ENCODE data around the gene ARFIP2.

ARFIP2 gene

DNA sequence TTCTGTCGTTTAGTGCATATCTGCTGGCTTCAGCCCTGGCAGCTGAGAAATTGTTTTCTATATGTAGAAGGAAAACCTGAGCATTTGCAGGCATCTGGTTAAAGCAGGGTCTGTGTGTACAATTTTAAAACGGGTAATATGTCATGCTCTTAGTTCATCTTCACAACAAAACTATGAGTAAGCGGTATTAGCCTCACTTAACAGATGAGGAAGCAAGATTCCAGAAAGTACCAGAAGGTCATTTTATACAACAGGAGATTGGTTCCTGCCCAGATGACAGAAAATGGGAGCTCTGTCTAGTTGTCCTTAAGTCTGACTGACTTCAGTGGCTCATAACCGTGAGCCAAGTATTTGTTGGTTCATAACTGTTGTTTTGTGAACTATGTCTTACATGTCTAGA lies 1.3 kb upstream of the ARFIP2 start:
- DNase-seq (ENCODE audit: low spot score) = no peak

- no peak for DNase-seq (ENCODE audit: low spot score)
Measured at GRCh38 chr11:6481924-6482275, 769 bp upstream of the ARFIP2 start.

DNA sequence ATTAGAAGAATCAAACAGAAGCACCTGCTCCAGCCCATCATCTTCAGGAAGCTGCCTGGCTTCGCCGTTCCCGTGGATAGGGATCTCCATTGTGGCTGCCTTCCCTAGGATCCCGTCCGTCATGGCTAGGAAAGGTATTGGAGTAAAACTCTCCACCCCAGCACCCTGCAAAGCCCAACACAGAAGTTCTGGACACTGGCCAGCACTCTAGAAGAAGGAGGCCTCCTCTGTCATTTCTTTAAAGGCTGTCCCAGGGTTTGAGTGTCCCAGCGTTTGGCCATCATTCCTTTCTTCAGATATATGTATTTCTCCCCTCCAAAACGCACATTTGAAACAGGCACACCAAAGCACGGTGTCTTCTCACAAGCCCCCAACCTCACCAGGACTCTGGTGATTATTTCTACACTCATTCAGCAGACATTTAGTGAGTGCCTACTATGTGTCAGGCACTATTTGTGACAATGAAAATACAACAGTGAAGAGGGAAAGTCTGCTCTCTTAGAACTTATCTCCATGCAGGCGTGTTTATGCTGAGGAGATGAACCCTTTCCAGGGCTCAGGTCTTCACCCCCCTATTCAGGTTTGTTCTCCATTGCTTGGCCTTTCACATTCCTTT lies 724 bp downstream of the ARFIP2 start:
- no peak for DNase-seq (ENCODE audit: low spot score)

GRCh38 chr11:6476571-6476970 lies 4.6 kb downstream of the ARFIP2 start:
- DNase-seq (ENCODE audit: low spot score) = no peak

- no peak for DNase-seq (ENCODE audit: low spot score)
Measured at GRCh38 chr11:6475936-6476335, 5.2 kb downstream of the ARFIP2 start.

- no peak for DNase-seq (ENCODE audit: low spot score)
Measured at GRCh38 chr11:6474806-6475500, 6.2 kb downstream of the ARFIP2 start.

DNA sequence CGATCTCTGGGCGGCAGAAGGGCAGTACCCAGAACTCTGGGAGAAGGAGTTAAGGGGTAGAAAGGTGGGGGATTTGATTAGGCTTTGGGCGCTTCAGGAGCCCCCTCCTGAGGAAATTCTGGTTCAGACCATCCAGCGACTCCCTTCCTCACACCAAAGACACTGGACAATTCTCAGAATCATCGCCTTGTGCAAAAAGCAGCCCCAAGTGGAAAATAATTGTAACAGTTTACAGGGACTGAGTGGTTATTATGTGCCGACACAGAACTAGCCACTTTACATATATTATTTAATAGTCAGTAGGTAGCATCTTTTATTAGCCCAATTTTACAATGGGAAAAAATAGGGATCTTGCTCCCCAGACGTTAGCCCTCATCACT lies 6.7 kb downstream of the ARFIP2 start:
- no peak for DNase-seq (ENCODE audit: low spot score)

- DNase-seq (ENCODE audit: low spot score) = peak; percentile 71
Measured at GRCh38 chr11:6473451-6474412, 7.4 kb downstream of the ARFIP2 start, which contains the start of gene TRIM3. Gene TRIM3 (minus strand): TSS chr11:6473941. CDS start chr11:6465695, 8,246 bp downstream.

DNA sequence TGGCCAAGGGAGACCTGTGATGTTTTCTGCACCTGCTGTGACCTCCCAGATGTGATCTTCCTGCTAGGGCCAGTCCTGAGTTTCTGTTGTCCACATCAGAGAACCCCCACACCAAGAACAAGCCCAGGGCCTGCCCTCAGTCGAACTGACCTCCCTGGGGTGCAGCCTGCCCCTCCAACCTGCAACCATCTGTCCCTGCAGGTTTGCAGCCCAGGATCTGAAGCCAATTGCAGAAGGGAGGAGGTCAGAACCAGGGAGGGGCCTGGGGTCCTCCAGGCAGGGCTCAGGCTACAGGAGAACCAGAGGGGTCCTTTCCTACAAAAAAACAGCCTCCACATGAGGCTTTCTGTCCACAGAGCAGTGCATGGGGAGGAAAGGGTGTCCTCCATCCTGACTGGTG lies 8.2 kb downstream of the ARFIP2 start:
- no peak for DNase-seq (ENCODE audit: low spot score)

DNA sequence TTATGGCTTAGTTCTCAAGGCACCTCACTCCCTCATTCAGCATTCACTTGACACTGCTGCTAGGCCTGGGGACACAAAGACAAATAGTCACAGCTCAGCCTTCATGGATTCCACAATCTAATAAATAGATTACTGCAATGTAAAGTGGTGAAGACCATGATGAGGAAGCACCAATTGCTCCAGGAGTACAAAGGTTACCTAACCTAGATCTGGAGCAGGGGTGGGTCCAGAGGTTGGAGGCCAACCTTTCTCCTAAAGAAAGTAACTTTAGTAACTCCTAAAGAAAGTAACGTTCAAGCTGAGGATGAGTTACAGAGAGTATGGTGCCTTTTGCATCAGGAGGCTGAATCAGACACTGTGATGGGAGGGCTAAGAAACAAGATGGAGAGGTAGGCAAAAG lies 11.5 kb downstream of the ARFIP2 start:
- no peak for DNase-seq (ENCODE audit: low spot score)

DNA sequence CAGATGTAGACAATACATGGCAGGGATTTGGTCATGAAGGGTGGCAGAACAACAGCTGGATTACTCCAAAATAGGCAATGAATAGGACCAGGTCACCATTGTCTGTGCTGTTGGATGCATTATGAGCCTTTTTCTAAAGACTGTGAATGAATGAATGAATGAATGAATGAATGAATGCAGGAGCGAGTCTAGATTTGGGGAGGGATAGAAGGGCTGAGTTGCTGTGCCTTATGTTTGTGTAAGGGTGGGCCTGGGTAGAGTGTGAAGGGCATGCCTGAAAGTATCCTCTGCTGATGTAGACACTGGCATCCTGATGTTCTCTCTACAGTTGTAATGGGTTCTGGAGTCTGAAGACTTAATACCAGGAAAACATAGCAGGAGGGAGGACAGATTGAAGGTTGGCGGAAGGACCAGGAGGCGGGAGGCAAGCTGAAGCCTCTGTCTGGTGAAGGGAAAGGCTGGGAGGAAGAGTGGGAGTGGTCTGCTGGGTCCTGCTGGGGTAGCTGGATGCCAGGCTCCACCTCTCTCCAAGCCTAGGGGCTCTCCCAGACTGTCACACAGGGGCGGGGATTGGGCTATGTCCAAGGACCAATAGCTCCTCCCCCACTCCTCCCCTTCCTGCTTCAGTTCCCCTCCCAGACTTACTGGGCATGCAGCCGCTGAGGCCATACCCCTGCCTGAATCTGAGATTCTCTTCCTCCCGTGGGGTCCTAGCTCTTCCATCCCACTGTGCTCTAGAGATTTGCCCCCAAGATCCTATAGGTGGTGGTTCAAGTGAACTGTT lies 12.2 kb downstream of the ARFIP2 start:
- no peak for DNase-seq (ENCODE audit: low spot score)

- no peak for DNase-seq (ENCODE audit: low spot score)
Measured at GRCh38 chr11:6459099-6459450, 22.1 kb downstream of the ARFIP2 start.

DNA sequence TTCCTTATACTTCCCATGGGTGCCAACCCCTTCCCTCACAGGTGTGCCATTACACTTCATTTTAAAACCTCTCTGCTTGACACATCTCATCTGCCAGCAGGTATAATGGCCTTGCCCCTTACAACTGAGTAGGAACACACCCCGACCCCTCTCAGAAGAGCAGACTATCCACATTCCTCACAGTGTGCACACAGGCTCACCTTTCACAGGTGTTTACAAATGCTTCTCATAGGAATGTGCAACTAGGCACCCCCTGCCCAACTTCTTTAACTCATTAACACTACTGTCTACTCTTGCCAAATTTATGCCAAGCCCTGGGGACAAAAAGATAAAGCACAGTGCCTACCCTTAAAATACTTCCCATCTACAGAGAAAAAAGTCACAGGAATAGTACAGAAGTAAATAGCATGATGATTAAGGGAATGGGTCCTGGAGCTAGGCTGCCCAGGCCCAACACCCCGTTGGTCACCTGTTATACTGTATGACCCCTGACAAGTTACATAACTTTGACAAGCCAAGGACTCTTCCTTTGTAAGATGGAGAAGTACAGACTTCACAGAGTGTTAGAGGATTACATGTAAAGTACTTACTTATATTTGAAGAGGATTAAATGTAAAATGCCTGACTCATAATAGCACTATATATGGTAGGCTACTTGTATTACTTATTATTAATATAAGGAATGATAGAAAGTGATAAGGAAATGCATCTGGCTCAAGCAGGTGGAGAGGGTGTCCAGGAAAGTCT lies 22.6 kb downstream of the ARFIP2 start:
- no peak for DNase-seq (ENCODE audit: low spot score)

DNA sequence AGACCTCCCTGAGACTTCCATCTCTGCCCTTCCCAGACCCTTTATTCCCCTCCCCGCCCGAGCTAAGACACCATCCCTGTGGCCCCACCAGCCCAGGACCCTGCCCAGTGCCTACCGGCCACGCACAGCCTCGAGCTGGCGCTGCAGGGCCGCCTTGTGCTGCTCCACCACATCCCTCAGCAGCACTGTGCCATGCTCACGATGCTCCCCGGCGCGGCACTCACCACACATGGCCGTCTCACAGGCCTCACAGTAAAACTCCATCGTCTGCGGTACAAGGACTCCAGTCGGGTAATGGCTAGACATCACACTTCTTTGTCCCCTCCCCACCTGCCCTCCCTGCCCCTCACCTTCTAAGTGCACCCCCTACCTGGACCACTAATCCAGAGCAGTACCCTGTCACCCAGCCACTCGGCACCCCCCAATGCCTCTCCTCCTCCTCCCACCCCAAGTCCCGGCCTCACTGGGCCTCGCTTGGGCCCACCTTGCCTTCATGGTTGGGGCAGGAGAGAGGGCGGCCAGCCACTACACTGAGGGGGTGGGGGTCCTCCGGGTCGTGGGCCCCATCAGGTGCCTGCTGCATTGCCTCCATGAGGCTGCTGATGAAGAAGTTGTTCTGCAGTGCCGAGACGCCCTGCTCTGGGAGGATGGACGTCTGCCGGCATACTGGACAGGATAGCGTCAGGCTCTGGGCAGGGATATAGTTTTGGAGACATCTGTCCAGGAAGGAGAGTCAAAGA lies 23.4 kb downstream of the ARFIP2 start:
- DNase-seq (ENCODE audit: low spot score) = no peak

GRCh38 chr11:6456361-6457073 lies 24.6 kb downstream of the ARFIP2 start:
- DNase-seq (ENCODE audit: low spot score) = no peak

GRCh38 chr11:6455070-6455469 lies 26.1 kb downstream of the ARFIP2 start:
- no peak for DNase-seq (ENCODE audit: low spot score)

DNA sequence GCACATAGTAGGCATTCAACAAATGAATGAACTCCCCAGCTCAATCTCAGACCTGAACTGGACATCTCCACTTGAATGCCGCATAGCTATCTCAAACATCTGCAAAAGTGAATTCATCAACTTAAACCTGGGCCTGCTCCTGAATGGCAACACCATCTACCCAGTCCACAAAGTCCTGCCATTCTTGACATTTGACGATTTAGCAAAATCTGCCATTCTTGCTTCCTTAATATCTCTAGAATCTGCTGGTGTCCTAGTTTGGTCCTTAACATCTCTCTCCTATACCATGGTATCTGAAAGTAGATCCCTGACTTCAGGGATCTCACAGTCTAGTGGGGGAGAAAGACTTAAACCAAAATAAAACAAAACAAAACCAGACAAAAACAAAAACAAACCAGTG lies 28.0 kb downstream of the ARFIP2 start:
- no peak for DNase-seq (ENCODE audit: low spot score)

DNA sequence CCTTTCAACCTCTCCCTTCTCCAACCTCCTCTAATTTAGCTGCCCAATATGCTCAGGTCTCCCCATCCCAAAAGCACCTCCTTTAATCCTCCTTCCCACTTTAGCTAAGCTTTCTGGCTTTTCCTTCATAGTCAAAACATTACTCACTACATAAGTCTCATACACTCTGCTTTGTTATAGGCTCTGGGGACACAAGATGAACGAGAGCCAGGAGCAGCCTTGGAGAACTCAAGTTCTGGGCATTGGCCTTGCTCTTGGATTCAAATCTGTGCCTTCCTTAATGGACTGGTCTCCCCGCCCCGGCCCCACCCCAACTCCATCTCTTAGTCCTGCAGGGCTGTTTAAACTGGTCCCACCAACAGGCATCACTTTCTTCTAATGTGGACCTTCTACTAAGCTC lies 28.9 kb downstream of the ARFIP2 start:
- no peak for DNase-seq (ENCODE audit: low spot score)

GRCh38 chr11:6448574-6448973 lies 32.6 kb downstream of the ARFIP2 start:
- no peak for DNase-seq (ENCODE audit: low spot score)

All from CD4-positive, alpha-beta T cell treated with Interleukin-15 for 4 hours (primary cell).